IPS-15b (cell line): ENCODE data around the gene OR8B3.

Experiments
- H3K27me3 ChIP-seq: one replicate; pipeline ENCODE4 v1.6.1; 2013; ENCODE audit warnings: low read length; ENCODE audit not compliant: control insufficient read depth, insufficient read depth
- H3K36me3 ChIP-seq: one replicate; pipeline ENCODE4 v1.6.1; 2013; ENCODE audit warnings: low read length; ENCODE audit not compliant: control insufficient read depth, insufficient read depth
- H3K4me1 ChIP-seq: one replicate; pipeline ENCODE4 v1.6.1; 2013; ENCODE audit warnings: mild to moderate bottlenecking, low read length; ENCODE audit not compliant: control insufficient read depth, insufficient read depth
- H3K4me3 ChIP-seq: one replicate; pipeline ENCODE4 v1.5.1; 2013; ENCODE audit warnings: low read depth, low read length
- H3K9ac ChIP-seq: one replicate; pipeline ENCODE4 v1.6.1; 2013; ENCODE audit warnings: low read depth, mild to moderate bottlenecking, low read length
- H3K9me3 ChIP-seq: one replicate; pipeline ENCODE4 v1.6.1; 2013; ENCODE audit warnings: mild to moderate bottlenecking, low read length; ENCODE audit not compliant: control insufficient read depth, insufficient read depth

The OR8B3 gene

DNA sequence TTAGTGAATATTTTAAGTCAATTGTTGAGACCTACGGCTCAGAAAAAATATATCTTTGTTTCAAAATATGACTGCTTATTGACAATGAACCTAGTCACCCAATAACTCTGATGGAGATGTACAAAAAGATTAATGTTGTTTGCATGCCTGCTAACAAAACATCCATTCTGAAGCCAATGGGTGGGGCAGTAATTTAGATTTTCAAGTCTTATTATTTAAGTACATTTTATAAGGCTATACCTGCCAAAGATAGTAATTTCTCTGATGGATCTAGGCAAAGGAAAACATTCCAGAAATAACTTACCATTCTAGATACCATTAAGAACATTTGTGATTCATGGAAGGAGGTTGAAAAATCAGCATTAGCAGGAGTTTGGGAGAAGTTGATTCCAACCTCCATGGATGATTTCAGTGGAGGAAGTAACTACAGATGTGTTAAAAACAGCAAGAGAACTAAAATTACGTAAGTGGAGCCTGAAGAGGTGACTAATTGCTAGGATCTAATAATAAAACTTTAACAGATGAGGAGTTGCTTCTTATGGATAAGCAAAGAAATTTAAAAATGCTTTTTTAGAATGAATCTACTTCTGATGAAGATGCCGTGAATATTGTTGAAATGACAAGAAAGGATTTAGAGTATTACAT lies 52.4 kb downstream of the OR8B3 start:
- no peaks in the 10 kb centered on the region for H3K4me1 ChIP-seq
- no peaks in the 10 kb centered on the region for H3K36me3 ChIP-seq
- H3K9ac ChIP-seq = no peak overlapping the region
- H3K4me3 ChIP-seq = no peak overlapping the region
- no peaks in the 10 kb centered on the region for H3K27me3 ChIP-seq
- no peaks in the 10 kb centered on the region for H3K9me3 ChIP-seq
